Stimulated activated CD8-positive, alpha-beta memory T cell treated with anti-CD3 and anti-CD28 coated beads, Interleukin-4, amount 100 ng/mL, for 24 hours (primary cell): ENCODE results near the gene PARD6G.

Experiments
- DNase-seq: peaks from one replicate; pipeline ENCODE4 v3.0.0-alpha.2; 2020; ENCODE audit warnings: low read depth

The PARD6G gene

DNA sequence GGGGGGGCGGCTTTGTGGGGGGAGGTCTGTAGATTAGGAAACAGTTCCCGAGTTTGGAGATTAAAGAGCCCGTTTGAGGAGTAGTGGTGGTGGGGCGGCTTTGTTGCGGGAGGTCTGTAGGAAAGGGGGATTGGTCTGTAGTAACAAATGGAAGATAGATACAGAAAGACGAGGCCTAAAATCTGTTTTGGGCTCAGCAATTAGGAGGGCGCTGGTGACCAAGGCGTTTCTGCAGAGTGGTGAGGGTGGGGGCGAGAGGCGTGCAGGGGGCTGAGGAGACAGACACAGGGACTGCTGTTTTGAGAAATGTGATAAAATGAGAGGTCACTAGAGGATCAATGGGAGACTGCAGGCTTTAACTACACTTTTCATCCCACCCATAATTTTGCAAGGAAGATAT is 139.9 kb downstream of the PARD6G start:
- DNase-seq: no peak
